Gastrocnemius medialis (tissue), 4 donors: Measurements from ENCODE around the gene SCO2.

Source experiments
- POLR2A ChIP-seq, 2 donors: fragments of 450-650 bp; IDR thresholded peaks; one replicate each; pipeline ENCODE4 v1.6.1; 2017; ENCODE audit warnings: antibody characterized with exemption in 2 of 2, mild to moderate bottlenecking in 2 of 2, moderate library complexity in 2 of 2
- TF ChIP-seq, protein P1 (sequence below), 5 experiments: fragments of 450-650 bp in 3 of 5; fragments of 200-600 bp in 2 of 5; sonication (generic) in 2 of 5; IDR thresholded peaks in 4 of 5; conservative IDR thresholded peaks in 1 of 5; 1 replicate in 4 of 5; 2 replicates in 1 of 5; pipeline ENCODE4 v1.5.1; 2016 to 2019; ENCODE audit warnings: antibody characterized with exemption in 5 of 5, mild to moderate bottlenecking in 3 of 5, moderate library complexity in 3 of 5

DNA sequence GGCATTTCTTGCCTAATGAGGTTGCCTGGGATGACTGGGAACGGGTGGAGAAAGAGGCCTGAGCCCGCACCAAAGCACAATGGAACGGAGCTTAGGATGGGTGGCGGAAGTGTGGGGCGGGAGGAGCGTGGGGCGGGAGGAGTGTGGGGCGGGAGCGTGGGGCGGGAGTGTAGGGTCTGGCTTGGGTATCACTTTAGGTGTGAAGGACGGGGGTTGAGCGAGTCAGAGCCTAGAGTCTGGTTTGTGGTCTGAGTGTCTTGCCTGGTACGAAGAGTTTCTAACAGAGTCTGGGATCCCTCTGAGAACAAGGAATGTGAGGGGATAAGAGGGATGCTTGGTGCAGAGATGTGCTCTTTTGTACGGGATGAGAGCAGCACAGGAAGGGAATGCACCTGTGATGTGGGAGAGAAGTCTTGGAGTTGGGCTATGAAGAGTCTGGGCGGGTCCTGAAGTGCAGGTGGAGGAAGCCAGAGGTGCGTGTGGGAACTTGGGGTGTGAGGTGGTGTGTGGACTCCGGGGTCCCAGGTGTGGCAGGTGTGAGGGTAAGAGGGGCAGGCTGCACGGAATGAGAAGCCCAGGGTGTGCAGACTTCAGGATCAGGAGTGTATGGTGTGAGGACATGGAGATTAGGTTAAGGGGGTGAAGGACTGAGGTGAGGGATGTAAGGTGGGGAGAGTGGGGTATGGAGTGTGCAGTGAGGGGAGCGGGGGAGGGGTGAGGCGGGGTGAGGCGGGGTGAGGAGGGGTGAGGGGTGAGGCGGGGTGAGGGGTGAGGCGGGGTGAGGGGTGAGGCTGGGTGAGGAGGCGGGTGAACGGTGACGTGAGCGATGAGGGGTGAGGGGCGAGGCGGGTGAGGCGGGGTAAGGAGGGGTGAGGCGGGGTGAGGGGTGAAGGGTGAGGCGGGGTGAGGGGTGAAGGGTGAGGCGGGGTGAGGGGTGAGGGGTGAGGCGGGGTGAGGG is 36.3 kb upstream of the SCO2 start:
- TF ChIP-seq, protein P1, sequence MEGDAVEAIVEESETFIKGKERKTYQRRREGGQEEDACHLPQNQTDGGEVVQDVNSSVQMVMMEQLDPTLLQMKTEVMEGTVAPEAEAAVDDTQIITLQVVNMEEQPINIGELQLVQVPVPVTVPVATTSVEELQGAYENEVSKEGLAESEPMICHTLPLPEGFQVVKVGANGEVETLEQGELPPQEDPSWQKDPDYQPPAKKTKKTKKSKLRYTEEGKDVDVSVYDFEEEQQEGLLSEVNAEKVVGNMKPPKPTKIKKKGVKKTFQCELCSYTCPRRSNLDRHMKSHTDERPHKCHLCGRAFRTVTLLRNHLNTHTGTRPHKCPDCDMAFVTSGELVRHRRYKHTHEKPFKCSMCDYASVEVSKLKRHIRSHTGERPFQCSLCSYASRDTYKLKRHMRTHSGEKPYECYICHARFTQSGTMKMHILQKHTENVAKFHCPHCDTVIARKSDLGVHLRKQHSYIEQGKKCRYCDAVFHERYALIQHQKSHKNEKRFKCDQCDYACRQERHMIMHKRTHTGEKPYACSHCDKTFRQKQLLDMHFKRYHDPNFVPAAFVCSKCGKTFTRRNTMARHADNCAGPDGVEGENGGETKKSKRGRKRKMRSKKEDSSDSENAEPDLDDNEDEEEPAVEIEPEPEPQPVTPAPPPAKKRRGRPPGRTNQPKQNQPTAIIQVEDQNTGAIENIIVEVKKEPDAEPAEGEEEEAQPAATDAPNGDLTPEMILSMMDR (IDR thresholded peaks at IDR 0.05 in 4 of 5, conservative IDR thresholded peaks at IDR 0.05 in 1 of 5) = no peak
- no peak for TF ChIP-seq POLR2A (IDR thresholded peaks at IDR 0.05)
